ENCODE data around the gene RMND1. TPM values are rescaled to one million over a fixed set of nuclear protein-coding genes. Genes with fewer than 3 reads are reported as not detected.

The RMND1 gene
- total RNA-seq, 1 donor from 2014 or later, result 18.7 TPM

- no peaks in the 10 kb centered on the region for H3K4me1 Mint-ChIP-seq (ENCODE audit: unreplicated experiment)
- no peak overlapping the region for H3K27ac Mint-ChIP-seq (ENCODE audit: unreplicated experiment)
- no peaks in the 10 kb centered on the region for H3K9me3 Mint-ChIP-seq (ENCODE audit: unreplicated experiment)
- no peak overlapping the region for H3K4me3 Mint-ChIP-seq (ENCODE audit: unreplicated experiment)
- peaks cover 1% of the 10 kb centered on the region for H3K27me3 Mint-ChIP-seq (ENCODE audit: unreplicated experiment)
- TF ChIP-seq CTCF (IDR thresholded peaks at IDR 0.05; ENCODE audit: unreplicated experiment), result no peak
- peaks cover 29% of the 10 kb centered on the region for H3K36me3 Mint-ChIP-seq (ENCODE audit: low read depth, unreplicated experiment)
- DNase-seq (ENCODE audit: low spot score), result no peak
Observed at GRCh38 chr6:151425561-151425960, 26.4 kb downstream of the RMND1 start.

GRCh38 chr6:151422981-151423380, 28.9 kb downstream of the RMND1 start:
- Mint-ChIP-seq H3K27me3 (ENCODE audit: unreplicated experiment) (peaks cover 1% of the 10 kb centered on the region), H3K27ac (ENCODE audit: unreplicated experiment) (no peak overlapping the region), H3K4me3 (ENCODE audit: unreplicated experiment) (no peak overlapping the region), H3K4me1 (ENCODE audit: unreplicated experiment) (no peaks in the 10 kb centered on the region), H3K36me3 (ENCODE audit: low read depth, unreplicated experiment) (peaks cover 26% of the 10 kb centered on the region), H3K9me3 (ENCODE audit: unreplicated experiment) (no peaks in the 10 kb centered on the region)
- no peak for DNase-seq (ENCODE audit: low spot score)
- TF ChIP-seq CTCF (IDR thresholded peaks at IDR 0.05; ENCODE audit: unreplicated experiment), result no peak

GRCh38 chr6:151417477-151417876, 34.4 kb downstream of the RMND1 start:
- peaks cover 21% of the 10 kb centered on the region for H3K36me3 Mint-ChIP-seq (ENCODE audit: low read depth, unreplicated experiment)
- H3K9me3 Mint-ChIP-seq (ENCODE audit: unreplicated experiment), result no peaks in the 10 kb centered on the region
- peaks cover 2% of the 10 kb centered on the region for H3K27me3 Mint-ChIP-seq (ENCODE audit: unreplicated experiment)
- no peak overlapping the region for H3K4me3 Mint-ChIP-seq (ENCODE audit: unreplicated experiment)
- no peak for DNase-seq (ENCODE audit: low spot score)
- no peak for TF ChIP-seq CTCF (IDR thresholded peaks at IDR 0.05; ENCODE audit: unreplicated experiment)
- H3K4me1 Mint-ChIP-seq (ENCODE audit: unreplicated experiment), result no peaks in the 10 kb centered on the region
- H3K27ac Mint-ChIP-seq (ENCODE audit: unreplicated experiment), result no peak overlapping the region

GRCh38 chr6:151414641-151415260, 37.2 kb downstream of the RMND1 start:
- peaks cover 2% of the 10 kb centered on the region for H3K27me3 Mint-ChIP-seq (ENCODE audit: unreplicated experiment)
- peaks cover 28% of the 10 kb centered on the region for H3K36me3 Mint-ChIP-seq (ENCODE audit: low read depth, unreplicated experiment)

More at GRCh38 chr6:151414641-151415260, 37.2 kb downstream of the RMND1 start:
- Mint-ChIP-seq H3K9me3 (ENCODE audit: unreplicated experiment) (no peaks in the 10 kb centered on the region), H3K27ac (ENCODE audit: unreplicated experiment) (no peak overlapping the region), H3K4me1 (ENCODE audit: unreplicated experiment) (no peaks in the 10 kb centered on the region), H3K4me3 (ENCODE audit: unreplicated experiment) (peak overlapping the region; percentile 21)
- TF ChIP-seq CTCF (IDR thresholded peaks at IDR 0.05; ENCODE audit: unreplicated experiment), result no peak
- DNase-seq (ENCODE audit: low spot score), result no peak
